ENCODE results near the gene PSMD6.

The PSMD6 gene

GRCh38 chr3:63986831-63987230 is 36.5 kb downstream of the PSMD6 start:
- Histone ChIP-seq H3K9me2 (replicated peaks; ENCODE audit: insufficient read depth, low read length) (no peaks in the 10 kb centered on the region), H3K9ac (ENCODE audit: low read length) (no peak overlapping the region), H3K27ac (ENCODE audit: low read depth, low read length) (no peak overlapping the region), H3K4me2 (ENCODE audit: low read depth, low read length, poor library complexity, severe bottlenecking) (no peak overlapping the region), H4K20me1 (ENCODE audit: low read depth, low read length) (no peaks in the 10 kb centered on the region), H3K9me3 (ENCODE audit: insufficient read depth, low read length) (no peaks in the 10 kb centered on the region), H3K27me3 (ENCODE audit: low read length) (no peaks in the 10 kb centered on the region), H3K36me3 (ENCODE audit: low read length) (peaks cover 20% of the 10 kb centered on the region), H3K79me2 (ENCODE audit: insufficient read depth, low read length) (no peaks in the 10 kb centered on the region), H2AFZ (ENCODE audit: low read depth, low read length, severe bottlenecking) (no peak overlapping the region), H3F3A (ENCODE audit: insufficient read depth) (no peaks in the 10 kb centered on the region), H3K4me3 (ENCODE audit: insufficient read depth, low read length, poor library complexity, severe bottlenecking) (no peak overlapping the region)
- TF ChIP-seq EZH2phosphoT487 (conservative IDR thresholded peaks at IDR 0.05; ENCODE audit: low read length) = no peak
- no peak for TF ChIP-seq CTCF (IDR thresholded peaks at IDR 0.05; ENCODE audit: insufficient read depth, low read length, poor library complexity, severe bottlenecking)

- Histone ChIP-seq H3K27me3 (ENCODE audit: low read length) (no peaks in the 10 kb centered on the region), H4K20me1 (ENCODE audit: low read depth, low read length) (no peaks in the 10 kb centered on the region), H3K27ac (ENCODE audit: low read depth, low read length) (no peak overlapping the region), H3K9me2 (replicated peaks; ENCODE audit: insufficient read depth, low read length) (no peaks in the 10 kb centered on the region), H3K9me3 (ENCODE audit: insufficient read depth, low read length) (no peaks in the 10 kb centered on the region), H3K4me2 (ENCODE audit: low read depth, low read length, poor library complexity, severe bottlenecking) (no peak overlapping the region), H3K36me3 (ENCODE audit: low read length) (peaks cover 26% of the 10 kb centered on the region), H2AFZ (ENCODE audit: low read depth, low read length, severe bottlenecking) (no peak overlapping the region), H3F3A (ENCODE audit: insufficient read depth) (no peaks in the 10 kb centered on the region), H3K4me3 (ENCODE audit: insufficient read depth, low read length, poor library complexity, severe bottlenecking) (no peak overlapping the region), H3K79me2 (ENCODE audit: insufficient read depth, low read length) (no peaks in the 10 kb centered on the region), H3K9ac (ENCODE audit: low read length) (no peak overlapping the region)
- TF ChIP-seq CTCF (IDR thresholded peaks at IDR 0.05; ENCODE audit: insufficient read depth, low read length, poor library complexity, severe bottlenecking) (no peak), EZH2phosphoT487 (conservative IDR thresholded peaks at IDR 0.05; ENCODE audit: low read length) (no peak)
These were observed 37.1 kb downstream of the PSMD6 start for GRCh38 chr3:63986146-63986545.

GRCh38 chr3:63984391-63984790 is 38.9 kb downstream of the PSMD6 start:
- no peaks in the 10 kb centered on the region for H3K79me2 ChIP-seq (ENCODE audit: insufficient read depth, low read length)
- no peak overlapping the region for H3K9ac ChIP-seq (ENCODE audit: low read length)
- H3K36me3 ChIP-seq (ENCODE audit: low read length) = peaks cover 26% of the 10 kb centered on the region
- no peak overlapping the region for H2AFZ ChIP-seq (ENCODE audit: low read depth, low read length, severe bottlenecking)
- H3K4me3 ChIP-seq (ENCODE audit: insufficient read depth, low read length, poor library complexity, severe bottlenecking) = no peak overlapping the region
- no peaks in the 10 kb centered on the region for H4K20me1 ChIP-seq (ENCODE audit: low read depth, low read length)
- no peak overlapping the region for H3K4me2 ChIP-seq (ENCODE audit: low read depth, low read length, poor library complexity, severe bottlenecking)
- H3K9me2 ChIP-seq (replicated peaks; ENCODE audit: insufficient read depth, low read length) = no peaks in the 10 kb centered on the region
- no peaks in the 10 kb centered on the region for H3K9me3 ChIP-seq (ENCODE audit: insufficient read depth, low read length)
- no peaks in the 10 kb centered on the region for H3K27me3 ChIP-seq (ENCODE audit: low read length)
- TF ChIP-seq CTCF (IDR thresholded peaks at IDR 0.05; ENCODE audit: insufficient read depth, low read length, poor library complexity, severe bottlenecking) (no peak), EZH2phosphoT487 (conservative IDR thresholded peaks at IDR 0.05; ENCODE audit: low read length) (no peak)
- no peak overlapping the region for H3K27ac ChIP-seq (ENCODE audit: low read depth, low read length)
- H3F3A ChIP-seq (ENCODE audit: insufficient read depth) = no peaks in the 10 kb centered on the region
